Rectal smooth muscle tissue (tissue), 1 donor: ENCODE measurements around the gene NUMB.

Experiments used
- H3K27ac ChIP-seq: one replicate; pipeline ENCODE4 v1.7.0; 2013; ENCODE audit warnings: low read depth, low read length, inconsistent platforms
- H3K27me3 ChIP-seq: one replicate; pipeline ENCODE4 v1.7.0; 2013; ENCODE audit warnings: low read length; ENCODE audit not compliant: control insufficient read depth, insufficient read depth
- H3K36me3 ChIP-seq: one replicate; pipeline ENCODE4 v1.7.0; 2013; ENCODE audit warnings: low read length; ENCODE audit not compliant: control insufficient read depth, insufficient read depth
- H3K4me1 ChIP-seq: one replicate; pipeline ENCODE4 v1.7.0; 2013; ENCODE audit warnings: low read length; ENCODE audit not compliant: control insufficient read depth, insufficient read depth
- H3K4me3 ChIP-seq: one replicate; pipeline ENCODE4 v1.7.0; 2013; ENCODE audit warnings: low read length
- H3K9ac ChIP-seq: one replicate; pipeline ENCODE4 v1.7.0; 2013; ENCODE audit warnings: low read length

The NUMB gene

GRCh38 chr14:73462048-73462715 is 3.8 kb upstream of the NUMB start:
- Histone ChIP-seq H3K4me3 (peak overlapping the region; percentile 46), H3K9ac (no peak overlapping the region), H3K27me3 (no peaks in the 10 kb centered on the region), H3K27ac (peak overlapping the region; percentile 70), H3K36me3 (no peaks in the 10 kb centered on the region), H3K4me1 (peaks cover 20% of the 10 kb centered on the region)

DNA sequence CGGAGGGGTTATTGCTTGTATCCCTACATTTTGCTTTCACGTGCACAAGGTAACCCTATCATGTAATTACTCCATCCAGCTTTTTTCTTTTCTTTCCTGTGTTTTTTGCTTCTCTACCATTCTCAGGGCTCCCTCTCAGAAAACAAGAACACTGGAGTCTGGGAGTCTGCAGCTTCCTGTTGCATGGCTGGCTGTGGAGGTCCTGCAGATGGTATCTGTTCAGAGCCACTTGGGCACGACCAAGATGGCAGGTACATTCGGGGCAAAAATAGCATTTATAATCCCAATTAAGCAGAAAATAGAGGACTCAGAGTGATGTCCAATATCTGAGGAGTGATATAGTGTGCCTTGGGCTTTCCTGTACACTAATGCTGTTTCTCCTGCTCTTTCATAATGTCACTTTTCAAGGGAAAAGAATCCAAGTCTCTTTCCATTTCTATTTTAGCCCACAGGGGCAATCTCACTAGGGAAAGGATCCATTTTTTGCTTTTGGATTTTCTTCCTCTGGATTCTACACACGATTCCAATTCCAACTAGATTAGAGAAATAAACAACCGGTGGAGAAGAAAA is 3.2 kb upstream of the NUMB start:
- H3K27ac ChIP-seq: peak overlapping the region; percentile 70
- no peak overlapping the region for H3K9ac ChIP-seq
- peaks cover 20% of the 10 kb centered on the region for H3K4me1 ChIP-seq
- no peaks in the 10 kb centered on the region for H3K27me3 ChIP-seq
- no peak overlapping the region for H3K4me3 ChIP-seq
- H3K36me3 ChIP-seq: no peaks in the 10 kb centered on the region

GRCh38 chr14:73460691-73461127 is 2.4 kb upstream of the NUMB start:
- H3K27ac ChIP-seq: no peak overlapping the region
- no peak overlapping the region for H3K9ac ChIP-seq
- no peaks in the 10 kb centered on the region for H3K36me3 ChIP-seq
- no peaks in the 10 kb centered on the region for H3K27me3 ChIP-seq
- peaks cover 22% of the 10 kb centered on the region for H3K4me1 ChIP-seq
- no peak overlapping the region for H3K4me3 ChIP-seq

- H3K27me3 ChIP-seq: no peaks in the 10 kb centered on the region
- H3K27ac ChIP-seq: no peak overlapping the region
- no peaks in the 10 kb centered on the region for H3K36me3 ChIP-seq
- H3K4me1 ChIP-seq: peaks cover 26% of the 10 kb centered on the region
- no peak overlapping the region for H3K4me3 ChIP-seq
- no peak overlapping the region for H3K9ac ChIP-seq
These were observed 1.6 kb upstream of the NUMB start for GRCh38 chr14:73459959-73460358.

DNA sequence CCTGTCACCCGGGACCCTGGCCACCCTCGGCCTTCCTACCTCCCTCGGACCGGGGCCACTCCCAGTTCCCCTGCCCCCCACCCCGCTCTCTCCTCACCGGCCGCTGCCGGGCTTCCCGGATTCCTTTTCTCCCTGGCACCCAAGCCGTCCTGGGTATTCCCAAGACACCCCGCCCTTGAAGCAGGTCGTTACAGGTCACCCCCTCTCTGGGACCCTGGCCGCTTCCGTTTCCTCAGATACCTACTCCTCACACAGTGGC is 493 bp downstream of the NUMB start:
- H3K27ac ChIP-seq: peak overlapping the region; percentile 89
- peaks cover 24% of the 10 kb centered on the region for H3K4me1 ChIP-seq
- no peaks in the 10 kb centered on the region for H3K36me3 ChIP-seq
- H3K4me3 ChIP-seq: peak overlapping the region; percentile 93
- peak overlapping the region; percentile 66 for H3K9ac ChIP-seq
- H3K27me3 ChIP-seq: no peaks in the 10 kb centered on the region

DNA sequence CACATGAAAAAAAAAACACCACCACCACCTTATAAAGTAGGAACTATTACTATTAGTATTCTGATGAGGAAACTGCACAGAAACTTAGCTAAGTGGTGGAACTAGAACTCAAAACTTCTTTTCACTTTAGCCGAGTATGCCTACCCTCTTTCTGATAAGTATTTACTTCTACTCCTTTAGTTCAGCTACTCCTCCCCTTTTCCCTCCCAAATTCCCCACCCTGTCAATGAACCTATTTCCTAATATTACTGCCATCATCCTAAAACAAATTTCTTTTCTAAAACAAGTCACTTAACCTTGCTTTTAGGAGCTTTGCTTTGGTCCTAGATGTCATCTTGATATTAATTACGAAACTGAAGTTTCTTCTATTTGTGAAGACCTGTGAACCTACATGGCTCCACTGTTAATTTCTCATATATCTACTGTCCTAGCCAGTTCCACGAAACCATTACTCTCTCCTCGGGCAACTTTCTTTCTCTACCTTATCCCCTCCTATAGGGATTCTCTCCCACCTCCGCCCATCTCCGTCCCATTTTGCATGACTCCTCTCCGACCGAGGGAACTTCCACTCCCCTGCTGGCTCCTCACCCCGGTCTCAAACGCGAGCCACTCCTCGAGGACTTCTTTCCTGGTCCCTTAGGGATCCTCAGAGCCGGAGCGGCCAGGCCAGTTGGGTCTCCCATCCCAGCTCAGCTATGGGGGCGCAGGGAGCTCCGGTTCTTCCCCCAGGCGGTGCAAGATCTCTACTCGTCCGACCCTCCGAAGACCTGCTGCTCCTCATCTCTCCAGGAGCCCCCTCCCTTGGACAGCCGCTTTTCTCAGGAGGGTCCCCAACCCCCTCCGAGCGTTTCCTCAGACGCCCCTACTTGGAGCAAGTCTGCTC is 1.1 kb downstream of the NUMB start:
- H3K4me3 ChIP-seq: peak overlapping the region; percentile 93
- no peaks in the 10 kb centered on the region for H3K36me3 ChIP-seq
- H3K27me3 ChIP-seq: no peaks in the 10 kb centered on the region
- peak overlapping the region; percentile 66 for H3K9ac ChIP-seq
- peak overlapping the region; percentile 89 for H3K27ac ChIP-seq
- peaks cover 19% of the 10 kb centered on the region for H3K4me1 ChIP-seq

DNA sequence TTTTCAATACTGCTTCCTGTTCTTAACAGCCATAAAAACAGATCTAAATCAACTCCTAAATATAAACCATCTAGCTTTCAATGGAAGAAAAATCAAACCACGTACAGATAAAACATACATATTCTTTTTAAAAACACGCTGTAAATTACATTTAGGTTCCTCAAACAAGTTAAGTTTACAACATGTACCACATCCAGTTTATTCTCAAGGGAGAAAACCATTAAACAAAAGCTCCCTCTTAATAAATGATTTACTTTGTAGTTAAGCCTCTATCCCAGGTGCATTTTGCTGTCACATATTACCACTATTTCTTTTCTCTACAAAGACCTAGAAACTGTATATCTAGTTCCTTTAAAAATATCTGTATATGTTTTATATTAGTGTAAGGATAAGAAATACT is 3.1 kb downstream of the NUMB start:
- Histone ChIP-seq H3K27me3 (no peaks in the 10 kb centered on the region), H3K4me3 (no peak overlapping the region), H3K9ac (no peak overlapping the region), H3K4me1 (peaks cover 6% of the 10 kb centered on the region), H3K27ac (no peak overlapping the region), H3K36me3 (no peaks in the 10 kb centered on the region)

- Histone ChIP-seq H3K4me3 (no peak overlapping the region), H3K36me3 (no peaks in the 10 kb centered on the region), H3K4me1 (peaks cover 6% of the 10 kb centered on the region), H3K9ac (no peak overlapping the region), H3K27me3 (no peaks in the 10 kb centered on the region), H3K27ac (no peak overlapping the region)
These were observed 5.8 kb downstream of the NUMB start for GRCh38 chr14:73452341-73453186.

DNA sequence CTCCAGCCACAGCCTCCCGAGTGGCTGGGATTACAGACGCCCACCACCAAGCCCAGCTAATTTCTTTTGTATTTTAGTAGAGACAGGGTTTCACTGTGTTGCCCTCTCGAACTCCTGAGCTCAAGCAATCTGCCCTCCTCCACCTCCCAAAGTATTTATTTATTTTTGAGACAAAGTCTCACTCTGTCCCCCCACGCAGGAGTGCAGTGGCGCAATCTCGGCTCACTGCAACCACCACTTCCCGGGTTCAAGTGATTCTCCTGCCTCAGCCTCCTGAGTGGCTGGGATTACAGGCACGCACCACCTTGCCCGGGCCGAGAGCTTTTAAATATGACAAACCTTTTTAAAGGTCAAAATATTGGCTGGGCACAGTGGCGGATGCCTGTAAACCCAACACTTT is 14.6 kb downstream of the NUMB start:
- Histone ChIP-seq H3K9ac (no peak overlapping the region), H3K4me1 (peaks cover 3% of the 10 kb centered on the region), H3K27ac (no peak overlapping the region), H3K36me3 (no peaks in the 10 kb centered on the region), H3K27me3 (no peaks in the 10 kb centered on the region), H3K4me3 (no peak overlapping the region)

DNA sequence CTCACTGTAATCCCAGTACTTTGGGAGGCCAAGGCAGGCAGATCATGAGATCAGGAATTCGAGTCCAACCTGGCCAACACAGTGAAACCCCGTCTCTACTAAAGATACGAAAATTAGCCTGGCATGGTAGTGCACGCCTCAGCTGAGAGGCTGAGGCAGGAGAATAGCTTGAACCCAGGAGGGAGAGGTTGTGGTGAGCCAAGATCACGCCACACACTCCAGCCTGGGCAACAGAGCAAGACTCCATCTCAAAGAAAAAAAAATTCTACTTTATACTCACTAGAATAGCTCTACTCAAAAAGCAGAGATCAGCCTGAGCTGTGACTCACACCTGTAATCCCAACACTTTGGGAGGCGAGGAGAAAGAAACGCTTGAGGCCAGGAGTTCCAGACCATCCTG is 17.1 kb downstream of the NUMB start:
- no peak overlapping the region for H3K27ac ChIP-seq
- H3K4me3 ChIP-seq: no peak overlapping the region
- no peaks in the 10 kb centered on the region for H3K36me3 ChIP-seq
- H3K4me1 ChIP-seq: peaks cover 3% of the 10 kb centered on the region
- H3K9ac ChIP-seq: no peak overlapping the region
- H3K27me3 ChIP-seq: no peaks in the 10 kb centered on the region

- Histone ChIP-seq H3K9ac (no peak overlapping the region), H3K27me3 (no peaks in the 10 kb centered on the region), H3K4me3 (no peak overlapping the region), H3K4me1 (peaks cover 3% of the 10 kb centered on the region), H3K27ac (no peak overlapping the region), H3K36me3 (no peaks in the 10 kb centered on the region)
These were observed 19.4 kb downstream of the NUMB start for GRCh38 chr14:73438993-73439392.

- H3K9ac ChIP-seq: no peak overlapping the region
- no peak overlapping the region for H3K4me3 ChIP-seq
- H3K4me1 ChIP-seq: peaks cover 3% of the 10 kb centered on the region
- H3K27ac ChIP-seq: no peak overlapping the region
- H3K27me3 ChIP-seq: no peaks in the 10 kb centered on the region
- H3K36me3 ChIP-seq: no peaks in the 10 kb centered on the region
These were observed 21.1 kb downstream of the NUMB start for GRCh38 chr14:73437206-73437605.
